Karpas-422 (cell line): ENCODE data around the gene GLOD4. TPM values are rescaled to one million over a fixed set of nuclear protein-coding genes. Genes with fewer than 3 reads are reported as not detected.
A peak's percentile ranks its signal among the peaks of the same experiment; 100 is the strongest.
"Not testable (repeated sequence)": the region's sequence is repeated elsewhere in the genome, so short reads cannot be mapped to it uniquely, and the experiment has no call there.

Source experiments
- DNase-seq: peaks from one replicate; pipeline ENCODE4 v3.0.0-alpha.2; 2015
- H2AFZ ChIP-seq: fragments of 200-600 bp; sonication (generic); 2 replicates; pipeline ENCODE4 v1.6.1; 2014; ENCODE audit warnings: antibody characterized with exemption, low read length, mixed read lengths
- H3K27ac ChIP-seq: fragments of 200-600 bp; sonication (generic); 2 replicates; pipeline ENCODE4 v1.5.1; 2014; ENCODE audit warnings: mild to moderate bottlenecking, low read length, moderate library complexity
- H3K27me3 ChIP-seq: fragments of 200-600 bp; sonication (generic); 2 replicates; pipeline ENCODE4 v1.6.1; 2014; ENCODE audit warnings: low read length, mixed read lengths
- H3K36me3 ChIP-seq: fragments of 200-600 bp; sonication (generic); 2 replicates; pipeline ENCODE4 v1.6.1; 2014; ENCODE audit warnings: low read length, mixed read lengths; ENCODE audit not compliant: insufficient read depth
- H3K4me1 ChIP-seq: fragments of 200-600 bp; sonication (generic); 2 replicates; pipeline ENCODE4 v1.6.1; 2014; ENCODE audit warnings: mild to moderate bottlenecking, low read length, mixed read lengths
- H3K4me2 ChIP-seq: fragments of 200-600 bp; sonication (generic); 2 replicates; pipeline ENCODE4 v1.6.1; 2014; ENCODE audit warnings: low read length, low read depth, mild to moderate bottlenecking; ENCODE audit not compliant: poor library complexity, severe bottlenecking
- H3K4me3 ChIP-seq: fragments of 200-600 bp; sonication (generic); 2 replicates; pipeline ENCODE4 v1.5.1; 2014; ENCODE audit warnings: mild to moderate bottlenecking, antibody characterized with exemption, low read length, mixed read lengths
- H3K79me2 ChIP-seq: fragments of 200-600 bp; sonication (generic); 2 replicates; pipeline ENCODE4 v1.6.1; 2014; ENCODE audit warnings: mild to moderate bottlenecking, low read length, mixed read lengths
- H3K9ac ChIP-seq: fragments of 200-600 bp; sonication (generic); 2 replicates; pipeline ENCODE4 v1.6.0; 2014; ENCODE audit warnings: low read length
- H3K9me2 ChIP-seq: fragments of 200-600 bp; sonication (generic), shearing (Covaris generic); replicated peaks from 2 replicates; pipeline ENCODE4 v1.6.0; 2014; ENCODE audit warnings: mild to moderate bottlenecking, low read length, moderate library complexity; ENCODE audit not compliant: insufficient read depth
- H3K9me3 ChIP-seq: fragments of 300-700, 200-600 bp; sonication (generic); 2 replicates; pipeline ENCODE4 v1.6.1; 2014; ENCODE audit warnings: low read length, mixed read lengths
- H4K20me1 ChIP-seq: fragments of 200-600 bp; sonication (generic); 2 replicates; pipeline ENCODE4 v1.6.1; 2014; ENCODE audit warnings: mild to moderate bottlenecking, antibody characterized with exemption, low read length, low read depth; ENCODE audit not compliant: insufficient read depth
- total RNA-seq: library from RNA; depleted of rRNA; stranded (reverse); fragments of >200 nt; shearing (Covaris generic); gene quantifications from 2 replicates; pipeline ENCODE4 v1.2.3, GENCODE V29; 2014; ENCODE audit warnings: low replicate concordance; rRNA removed

Gene GLOD4
- total RNA-seq: 44.0 and 46.2 TPM in 2 replicates

- Histone ChIP-seq H3K79me2 (peaks cover 83% of the 10 kb centered on the region), H3K4me2 (peak within 1 kb of the TSS; percentile 96), H3K36me3 (peaks cover 33% of the 10 kb centered on the region; the same call in 1 of the 2 replicates), H3K27me3 (no peaks in the 10 kb centered on the region), H3K9me3 (no peaks in the 10 kb centered on the region), H3K9ac (peak within 1 kb of the TSS; percentile 92), H3K9me2 (no peaks in the 10 kb centered on the region), H2AFZ (peak within 1 kb of the TSS; percentile 93), H3K27ac (peak within 1 kb of the TSS; percentile 10; the same call in 1 of the 2 replicates), H3K4me1 (peaks cover 23% of the 10 kb centered on the region), H4K20me1 (no peaks in the 10 kb centered on the region), H3K4me3 (peak within 1 kb of the TSS; percentile 98)
- peak; percentile 97 for DNase-seq
Observed at GRCh38 chr17:781805-782731, at the start of gene GLOD4, which contains the start of gene MRM3. GLOD4 (minus strand) TSS chr17:782280; CDS start chr17:782255, 25 bp downstream. MRM3 (plus strand) TSS chr17:782353; CDS start chr17:782379, 26 bp downstream.

DNA sequence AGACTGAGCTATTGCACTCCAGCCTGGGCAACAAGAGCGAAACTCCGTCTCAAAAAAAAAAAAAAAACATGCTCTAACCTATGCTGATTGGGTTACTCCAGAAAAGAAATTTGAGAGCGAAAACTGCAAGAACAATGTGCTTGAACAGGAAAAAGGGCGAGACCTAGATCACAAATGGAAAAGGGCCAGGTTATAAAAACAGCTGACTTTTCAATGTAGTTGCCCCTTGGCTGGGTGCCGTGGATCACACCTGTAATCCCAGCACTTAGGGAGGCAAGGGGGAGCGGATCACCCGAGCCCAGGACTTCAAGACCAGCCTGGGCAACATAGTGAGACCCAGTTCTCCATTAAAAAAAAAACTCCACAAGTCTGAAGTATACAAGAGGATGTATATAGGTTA, 48.9 kb upstream of the GLOD4 start:
- Histone ChIP-seq H3K36me3 (no peaks in the 10 kb centered on the region), H3K4me3 (no peak overlapping the region), H3K4me2 (no peak overlapping the region), H3K9ac (no peak overlapping the region), H3K27me3 (no peaks in the 10 kb centered on the region), H4K20me1 (no peaks in the 10 kb centered on the region), H3K9me2 (no peaks in the 10 kb centered on the region), H3K27ac (no peak overlapping the region), H2AFZ (no peak overlapping the region), H3K4me1 (no peaks in the 10 kb centered on the region), H3K9me3 (no peaks in the 10 kb centered on the region), H3K79me2 (no peaks in the 10 kb centered on the region)
- DNase-seq: no peak

DNA sequence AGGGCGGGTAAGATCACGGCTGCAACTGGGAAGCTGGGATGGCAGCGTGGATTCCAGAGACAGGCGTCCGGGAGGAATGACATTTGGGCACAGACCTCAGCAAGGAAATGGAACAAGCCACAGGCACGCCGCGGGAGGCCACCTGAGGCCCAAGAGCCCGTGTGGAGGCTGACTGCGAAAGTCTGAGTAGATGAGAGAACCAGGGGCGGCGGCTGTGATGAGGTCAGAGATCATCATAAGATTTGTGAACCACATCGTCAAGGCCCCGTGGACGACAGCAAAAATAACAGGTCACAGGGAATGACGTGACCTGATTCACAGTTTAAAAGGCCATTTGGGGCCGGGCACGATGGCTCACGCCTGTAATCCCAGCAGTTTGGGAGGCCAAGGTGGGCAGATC, 48.3 kb upstream of the GLOD4 start:
- DNase-seq: no peak
- H3K9me3 ChIP-seq: no peaks in the 10 kb centered on the region
- no peaks in the 10 kb centered on the region for H3K27me3 ChIP-seq
- no peak overlapping the region for H3K4me2 ChIP-seq
- no peak overlapping the region for H2AFZ ChIP-seq
- H3K9me2 ChIP-seq: no peaks in the 10 kb centered on the region
- no peaks in the 10 kb centered on the region for H4K20me1 ChIP-seq
- no peak overlapping the region for H3K4me3 ChIP-seq
- H3K9ac ChIP-seq: no peak overlapping the region
- H3K36me3 ChIP-seq: no peaks in the 10 kb centered on the region
- no peaks in the 10 kb centered on the region for H3K79me2 ChIP-seq
- no peak overlapping the region for H3K27ac ChIP-seq
- H3K4me1 ChIP-seq: no peaks in the 10 kb centered on the region

- not testable (repeated sequence) for H3K27me3 ChIP-seq
Observed at GRCh38 chr17:829614-830013, 47.5 kb upstream of the GLOD4 start.

DNA sequence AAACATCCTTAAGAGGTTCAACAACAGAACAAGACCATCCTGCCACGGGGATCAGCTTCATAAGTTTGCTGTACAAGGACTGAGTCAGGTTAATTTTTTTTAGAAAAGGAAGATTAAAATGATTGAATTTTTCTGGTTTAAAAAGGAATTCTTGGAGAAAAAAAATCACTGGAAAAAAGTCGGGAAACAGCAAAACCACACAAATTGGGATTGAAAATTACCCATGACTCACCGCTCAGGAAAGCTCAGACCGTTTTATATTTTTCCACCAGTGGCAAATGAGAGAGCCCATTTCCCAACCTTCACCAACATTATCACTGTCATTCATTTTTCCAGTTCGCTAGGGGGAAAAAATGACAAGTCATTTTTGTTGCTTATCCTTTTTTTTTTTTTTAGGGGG, 46.7 kb upstream of the GLOD4 start:
- no peak overlapping the region for H2AFZ ChIP-seq
- no peaks in the 10 kb centered on the region for H3K27me3 ChIP-seq
- no peaks in the 10 kb centered on the region for H3K79me2 ChIP-seq
- DNase-seq: no peak
- H3K4me2 ChIP-seq: no peak overlapping the region
- H3K4me1 ChIP-seq: no peaks in the 10 kb centered on the region
- no peak overlapping the region for H3K4me3 ChIP-seq
- no peak overlapping the region for H3K9ac ChIP-seq
- no peaks in the 10 kb centered on the region for H3K9me3 ChIP-seq
- no peaks in the 10 kb centered on the region for H3K36me3 ChIP-seq
- H3K27ac ChIP-seq: no peak overlapping the region
- no peaks in the 10 kb centered on the region for H4K20me1 ChIP-seq
- no peaks in the 10 kb centered on the region for H3K9me2 ChIP-seq

More at GRCh38 chr17:829614-830013, 47.5 kb upstream of the GLOD4 start:
- H3K4me3 ChIP-seq, H3K4me2 ChIP-seq, H2AFZ ChIP-seq, H3K4me1 ChIP-seq, H3K9me3 ChIP-seq, H3K9ac ChIP-seq, H3K27ac ChIP-seq, DNase-seq, H3K9me2 ChIP-seq, H3K79me2 ChIP-seq, H4K20me1 ChIP-seq, H3K36me3 ChIP-seq: not testable (repeated sequence)

DNA sequence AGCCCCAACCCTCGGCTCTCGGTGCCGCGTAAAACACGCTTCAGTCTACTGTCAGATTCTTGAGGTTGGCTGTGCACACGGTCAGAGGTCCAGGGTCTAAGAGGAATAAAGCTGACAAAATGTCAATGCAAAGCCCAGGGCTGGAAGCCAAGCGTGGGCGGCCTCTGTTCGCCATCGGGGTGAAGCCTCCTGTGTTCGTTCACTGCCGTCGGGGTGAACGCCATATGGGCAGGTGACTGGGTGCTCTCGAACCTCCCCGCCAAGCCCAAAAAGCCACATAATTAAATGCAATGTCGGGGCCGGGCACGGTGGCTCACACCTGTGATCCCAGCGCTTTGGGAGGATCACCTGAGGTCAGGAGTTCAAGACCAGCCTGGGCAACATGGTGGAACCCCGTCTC, 44.7 kb upstream of the GLOD4 start:
- no peaks in the 10 kb centered on the region for H4K20me1 ChIP-seq
- no peak overlapping the region for H3K4me3 ChIP-seq
- H3K27ac ChIP-seq: no peak overlapping the region
- no peak overlapping the region for H3K9ac ChIP-seq
- no peaks in the 10 kb centered on the region for H3K9me3 ChIP-seq
- no peaks in the 10 kb centered on the region for H3K36me3 ChIP-seq
- no peaks in the 10 kb centered on the region for H3K79me2 ChIP-seq
- no peaks in the 10 kb centered on the region for H3K9me2 ChIP-seq
- H3K4me2 ChIP-seq: no peak overlapping the region
- H3K27me3 ChIP-seq: no peaks in the 10 kb centered on the region
- no peaks in the 10 kb centered on the region for H3K4me1 ChIP-seq
- H2AFZ ChIP-seq: no peak overlapping the region
- no peak for DNase-seq

- Histone ChIP-seq H3K4me1 (no peaks in the 10 kb centered on the region), H3K79me2 (no peaks in the 10 kb centered on the region), H3K27ac (no peak overlapping the region), H3K4me3 (no peak overlapping the region), H3K4me2 (no peak overlapping the region), H3K36me3 (no peaks in the 10 kb centered on the region), H3K9me2 (no peaks in the 10 kb centered on the region), H3K27me3 (no peaks in the 10 kb centered on the region), H3K9me3 (no peaks in the 10 kb centered on the region), H3K9ac (no peak overlapping the region), H2AFZ (no peak overlapping the region), H4K20me1 (no peaks in the 10 kb centered on the region)
- no peak for DNase-seq
Observed at GRCh38 chr17:825216-825615, 43.1 kb upstream of the GLOD4 start.

GRCh38 chr17:824378-824777, 42.3 kb upstream of the GLOD4 start:
- no peak overlapping the region for H3K9ac ChIP-seq
- H3K36me3 ChIP-seq: no peaks in the 10 kb centered on the region
- no peaks in the 10 kb centered on the region for H3K9me3 ChIP-seq
- no peaks in the 10 kb centered on the region for H4K20me1 ChIP-seq
- H3K4me3 ChIP-seq: no peak overlapping the region
- no peak overlapping the region for H2AFZ ChIP-seq
- H3K27me3 ChIP-seq: no peaks in the 10 kb centered on the region
- H3K4me1 ChIP-seq: no peaks in the 10 kb centered on the region
- no peak overlapping the region for H3K27ac ChIP-seq
- H3K9me2 ChIP-seq: no peaks in the 10 kb centered on the region
- H3K79me2 ChIP-seq: no peaks in the 10 kb centered on the region
- DNase-seq: no peak
- no peak overlapping the region for H3K4me2 ChIP-seq
